Stimulated activated CD8-positive, alpha-beta memory T cell treated with anti-CD3 and anti-CD28 coated beads, Interleukin-12 subunit alpha, Interleukin-12 subunit beta, amount 100 ng/mL, for 1 hour (primary cell): ENCODE data around the gene FAM90A26.
"Not testable (repeated sequence)": the region's sequence is repeated elsewhere in the genome, so short reads cannot be mapped to it uniquely, and the experiment has no call there.

Source experiments
- DNase-seq: peaks from one replicate; pipeline ENCODE4 v3.0.0-alpha.2; 2020; ENCODE audit warnings: low read depth

Gene FAM90A26, protein sequence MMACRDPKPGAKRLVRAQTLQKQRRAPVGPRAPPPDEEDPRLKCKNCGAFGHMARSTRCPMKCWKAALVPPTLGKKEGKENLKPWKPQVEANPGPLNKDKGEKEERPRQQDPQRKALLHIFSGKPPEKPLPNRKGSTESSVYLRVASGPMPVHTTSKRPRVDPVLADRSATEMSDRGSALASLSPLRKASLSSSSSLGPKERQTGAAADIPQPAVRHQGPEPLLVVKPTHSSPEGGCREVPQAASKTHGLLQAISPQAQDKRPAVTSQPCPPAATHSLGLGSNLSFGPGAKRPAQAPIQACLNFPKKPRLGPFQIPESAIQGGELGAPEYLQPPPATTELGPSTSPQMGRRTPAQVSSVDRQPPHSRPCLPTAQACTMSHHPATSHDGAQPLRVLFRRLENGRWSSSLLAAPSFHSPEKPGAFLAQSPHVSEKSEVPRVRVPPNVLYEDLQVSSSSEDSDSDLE

GRCh38 chr4:9169791-9170459 lies at the start of gene FAM90A26:
Gene FAM90A26 (plus strand): TSS chr4:9170409. CDS start chr4:9173173, 2,764 bp downstream.
- not testable (repeated sequence) for DNase-seq

GRCh38 chr4:9122711-9123110 lies 47.5 kb upstream of the FAM90A26 start:
- not testable (repeated sequence) for DNase-seq

DNA sequence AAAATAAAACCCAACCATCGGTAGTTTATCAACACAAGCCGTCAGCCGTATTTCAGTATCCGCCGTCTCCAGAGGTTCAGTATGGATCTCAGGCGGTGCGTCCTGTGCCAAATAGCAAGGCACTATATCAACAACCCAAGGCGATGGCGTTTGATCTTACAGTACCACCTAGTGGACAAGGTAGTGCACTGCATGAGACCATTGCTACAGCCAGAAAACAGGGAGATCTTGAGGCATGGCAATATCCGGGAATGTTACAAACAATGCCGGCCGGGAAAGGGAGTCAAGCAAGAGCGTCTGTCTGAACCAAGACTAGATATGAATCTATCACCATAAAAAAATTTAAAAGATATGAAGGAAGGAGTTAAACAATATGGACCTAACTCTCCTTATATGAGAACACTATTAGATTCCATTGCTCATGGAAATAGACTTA lies 46.6 kb upstream of the FAM90A26 start:
- DNase-seq: peak; percentile 4

DNA sequence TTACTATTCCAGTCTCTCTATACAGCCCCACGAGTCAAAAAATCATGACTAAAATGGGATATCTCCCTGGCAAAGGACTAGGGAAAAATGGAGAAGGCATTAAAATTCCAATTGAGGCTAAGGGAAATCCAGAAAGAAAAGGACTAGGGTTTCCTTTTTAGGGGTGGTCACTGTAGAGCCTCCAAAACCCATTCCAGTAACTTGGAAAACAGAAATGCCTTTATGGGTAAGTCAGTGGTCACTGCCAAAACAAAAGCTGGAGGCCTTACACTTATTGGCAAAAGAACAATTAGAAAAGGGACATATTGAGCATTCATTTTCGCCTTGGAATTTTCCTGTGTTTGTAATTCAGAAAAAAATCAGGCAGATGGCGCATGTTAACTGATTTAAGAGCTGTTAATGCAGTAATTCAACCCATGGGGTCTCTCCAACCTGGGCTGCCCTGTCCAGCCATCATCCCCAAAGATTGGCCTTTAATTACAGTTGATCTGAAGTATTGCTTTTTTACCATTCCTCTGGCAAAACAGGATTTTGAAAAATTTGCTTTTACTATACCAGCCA lies 44.5 kb upstream of the FAM90A26 start:
- not testable (repeated sequence) for DNase-seq

DNA sequence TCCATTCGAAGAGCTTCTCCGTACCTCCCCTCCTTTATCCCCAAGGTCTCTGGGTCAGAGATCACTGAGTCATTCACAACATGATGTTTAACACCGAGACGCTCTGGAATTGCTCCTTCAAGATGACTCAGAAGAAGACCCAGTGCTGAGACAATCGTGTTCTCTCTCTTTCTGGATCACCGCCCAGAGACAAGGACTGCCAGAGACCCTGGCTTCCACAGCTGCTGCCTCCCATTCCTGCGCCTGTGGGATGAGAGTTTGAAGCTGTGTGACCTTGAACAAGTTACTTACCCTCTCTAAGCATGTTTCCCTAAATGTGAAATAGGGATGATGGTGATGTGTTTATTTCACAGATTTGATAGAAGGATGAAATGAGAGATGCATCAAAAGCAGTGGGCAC lies 38.8 kb upstream of the FAM90A26 start:
- not testable (repeated sequence) for DNase-seq

DNA sequence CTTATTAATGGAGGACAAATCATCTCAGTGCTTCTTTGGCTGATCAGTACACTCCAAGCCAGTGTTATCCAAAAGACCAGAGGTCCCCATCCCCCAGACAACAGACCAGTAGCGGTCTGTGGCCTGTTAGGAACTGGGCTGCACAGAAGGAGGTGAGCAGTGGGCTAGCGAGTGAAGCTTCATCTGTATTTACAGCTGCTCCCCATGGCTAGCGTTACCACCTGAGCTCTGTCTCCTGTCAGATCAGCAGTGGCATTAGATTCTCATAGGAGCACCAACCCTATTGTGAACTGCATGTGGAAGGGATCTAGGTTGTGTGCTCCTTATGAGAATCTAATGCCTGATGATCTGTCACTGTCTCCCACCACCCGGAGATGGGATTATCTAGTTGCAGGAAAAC lies 37.4 kb upstream of the FAM90A26 start:
- DNase-seq: not testable (repeated sequence)

- DNase-seq: not testable (repeated sequence)
Observed at GRCh38 chr4:9134011-9134410, 36.2 kb upstream of the FAM90A26 start.

GRCh38 chr4:9134556-9134955 lies 35.7 kb upstream of the FAM90A26 start:
- DNase-seq: not testable (repeated sequence)

DNA sequence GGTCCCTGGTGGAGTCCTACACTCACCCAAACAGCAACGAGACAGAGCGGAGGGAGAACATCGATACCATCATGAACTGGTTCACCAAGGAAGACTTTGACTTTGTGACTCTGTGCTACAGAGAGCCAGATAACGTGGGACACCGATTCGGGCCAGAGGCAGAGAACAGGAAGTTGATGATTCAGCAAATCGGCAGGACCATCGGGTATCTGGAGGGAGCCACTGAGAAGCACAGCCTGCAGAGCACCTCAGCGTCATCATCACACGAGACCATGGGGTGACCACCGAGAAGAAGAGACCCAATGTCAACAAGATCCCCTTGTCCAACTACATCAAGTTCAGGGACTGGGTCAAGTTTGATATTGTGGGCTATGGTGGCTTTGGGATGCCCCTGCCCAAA lies 29.2 kb upstream of the FAM90A26 start:
- not testable (repeated sequence) for DNase-seq

DNA sequence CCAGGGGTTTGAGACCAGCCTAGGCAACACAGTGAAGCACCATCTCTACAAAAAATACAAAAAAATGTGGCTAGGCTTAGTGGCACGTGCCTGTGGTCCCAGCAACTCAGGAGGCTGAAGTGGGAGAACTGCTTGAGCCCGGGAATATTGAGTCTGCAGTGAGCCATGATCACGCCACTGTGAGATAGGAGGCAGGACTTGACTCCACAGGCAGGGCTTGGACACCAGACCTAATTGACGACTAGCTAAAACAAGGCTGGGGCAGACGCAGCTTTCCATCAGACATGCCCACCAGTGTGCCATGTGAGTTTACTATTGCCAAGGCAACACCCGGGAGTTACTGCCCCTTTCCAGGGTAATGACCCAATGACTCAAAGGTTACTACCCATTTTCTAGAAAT lies 27.4 kb upstream of the FAM90A26 start:
- DNase-seq: not testable (repeated sequence)

- no peak for DNase-seq
Observed at GRCh38 chr4:9143421-9144080, 26.7 kb upstream of the FAM90A26 start.

GRCh38 chr4:9146967-9147366 lies 23.2 kb upstream of the FAM90A26 start:
- no peak for DNase-seq

DNA sequence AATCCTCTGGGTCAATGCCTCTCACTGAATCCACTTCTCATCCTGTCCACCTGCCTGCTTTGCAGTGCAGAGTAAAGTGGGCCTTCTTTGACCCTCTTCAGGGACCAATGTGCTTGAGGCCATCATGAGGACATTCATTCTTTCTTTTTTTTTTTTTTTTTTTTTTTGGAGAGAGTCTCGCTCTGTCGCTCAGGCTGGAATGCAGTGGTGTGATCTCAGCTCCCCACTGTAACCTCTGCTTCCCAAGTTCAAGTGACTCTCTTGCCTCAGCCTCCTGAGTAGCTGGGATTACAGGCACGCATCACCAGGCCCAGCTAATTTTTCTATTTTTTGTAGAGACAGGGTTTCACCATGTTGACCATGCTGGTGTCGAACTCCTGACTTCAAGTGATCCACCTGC lies 22.8 kb upstream of the FAM90A26 start:
- DNase-seq: not testable (repeated sequence)

GRCh38 chr4:9148611-9149409 lies 21.4 kb upstream of the FAM90A26 start:
- not testable (repeated sequence) for DNase-seq

- DNase-seq: not testable (repeated sequence)
Observed at GRCh38 chr4:9151809-9152179, 18.4 kb upstream of the FAM90A26 start.

GRCh38 chr4:9152180-9153007 lies 17.8 kb upstream of the FAM90A26 start:
- peak; percentile 86 for DNase-seq

DNA sequence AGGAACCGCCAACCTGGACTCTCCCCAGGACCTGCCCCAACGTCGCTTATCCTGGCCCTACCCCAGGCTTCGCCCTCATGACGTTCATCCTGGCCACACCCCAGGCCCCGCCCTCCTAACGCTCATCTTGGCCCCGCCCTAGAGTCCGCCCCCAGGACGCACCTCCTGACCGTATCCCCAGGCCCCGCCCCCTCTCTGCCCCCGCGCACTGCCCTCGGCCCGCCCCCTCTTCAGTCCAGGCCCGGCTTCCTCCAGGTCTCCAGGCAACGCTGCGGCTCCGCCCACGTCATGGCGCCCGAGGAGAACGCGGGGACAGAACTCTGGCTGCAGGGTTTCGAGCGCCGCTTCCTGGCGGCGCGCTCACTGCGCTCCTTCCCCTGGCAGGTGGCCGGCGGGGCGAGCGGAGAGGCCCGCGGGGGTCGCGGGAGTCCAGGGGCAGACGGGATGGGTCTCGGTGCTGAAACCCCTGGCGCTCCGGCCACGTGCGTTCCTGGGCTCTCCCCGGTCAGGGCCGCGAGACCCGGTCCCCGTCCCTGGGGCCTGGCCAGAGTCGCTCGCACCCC lies 17.1 kb upstream of the FAM90A26 start:
- peak; percentile 91 for DNase-seq

DNA sequence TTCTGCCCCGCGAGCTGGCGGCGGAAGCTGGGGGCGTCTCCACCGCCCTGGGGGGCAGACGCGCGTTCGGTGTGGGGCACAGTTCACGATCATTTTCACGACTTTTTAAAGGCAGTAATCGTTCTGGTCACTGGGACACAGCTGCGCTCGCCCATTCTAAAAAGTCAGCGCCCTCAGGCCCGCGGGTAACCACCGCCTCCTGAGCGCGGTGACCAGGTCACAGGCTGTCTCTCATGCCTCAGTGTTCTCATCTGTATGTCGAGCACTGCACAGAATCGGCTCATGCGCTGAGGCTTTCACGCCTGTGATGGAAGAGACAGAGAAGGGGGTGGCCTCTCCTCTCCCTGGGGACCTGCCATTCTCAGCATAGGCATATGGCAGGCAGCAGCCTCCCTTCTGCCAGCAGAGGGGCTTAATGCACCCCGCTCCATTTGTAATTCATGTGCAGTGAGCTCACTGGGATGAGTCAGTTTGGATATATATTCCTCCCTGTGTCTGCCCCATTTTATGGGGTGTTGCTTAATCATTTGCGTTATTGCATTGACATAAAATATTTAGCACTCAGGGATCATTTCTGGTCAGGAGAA lies 16.5 kb upstream of the FAM90A26 start:
- not testable (repeated sequence) for DNase-seq

DNA sequence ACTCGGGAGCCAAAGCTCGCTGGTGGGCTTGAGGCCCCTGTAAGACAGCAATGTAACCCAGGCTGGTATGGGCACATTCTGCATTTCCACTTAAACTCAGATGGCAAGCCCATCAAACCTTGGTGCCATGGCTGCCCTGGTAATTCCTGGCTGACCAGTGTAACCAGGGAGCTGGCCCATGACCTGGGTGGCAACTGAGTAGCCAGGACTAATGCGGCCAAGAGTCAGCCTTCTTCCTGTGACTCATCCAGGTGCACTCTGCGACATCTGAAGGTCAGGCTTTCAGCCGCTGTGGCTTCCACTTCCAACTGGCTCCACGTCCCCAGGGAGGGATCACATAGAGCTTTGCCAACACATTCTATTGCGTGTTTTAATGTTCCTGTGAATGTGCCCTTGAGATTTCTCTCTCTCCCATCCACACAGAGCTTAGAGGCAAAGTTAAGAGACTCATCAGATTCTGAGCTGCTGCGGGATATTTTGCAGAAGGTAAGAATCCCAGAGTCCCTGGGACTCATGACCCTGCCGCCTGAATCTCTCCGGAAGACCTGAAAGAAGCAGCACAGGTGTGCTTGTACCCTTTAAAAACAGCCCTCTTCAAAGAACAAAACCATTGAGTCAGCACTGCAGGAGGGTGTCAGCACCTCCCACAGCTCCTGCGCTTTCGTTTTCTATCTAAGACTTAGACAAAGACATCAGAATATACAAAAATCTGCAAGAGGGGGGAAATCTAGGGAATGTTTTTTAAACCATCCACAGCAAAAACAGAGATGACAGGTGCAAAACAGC lies 14.9 kb upstream of the FAM90A26 start:
- DNase-seq: not testable (repeated sequence)
